ENCODE measurements around the gene RABAC1. TPM values are rescaled to one million over a fixed set of nuclear protein-coding genes. Genes with fewer than 3 reads are reported as not detected.

RABAC1 gene
- total and polyA plus RNA-seq, 2 donors from 2014 or later = 146 to 333 TPM

GRCh38 chr19:41987141-41987860, 28.2 kb upstream of the RABAC1 start:
- Histone ChIP-seq H3K36me3 (ENCODE audit: control insufficient read depth in 2 of 3, insufficient read depth in 3 of 3, low read length in 3 of 3) (no peaks in the 10 kb centered on the region), H3K9me3 (ENCODE audit: control insufficient read depth in 2 of 3, insufficient read depth in 1 of 3, low read length in 3 of 3) (no peaks in the 10 kb centered on the region), H3K4me1 (ENCODE audit: control insufficient read depth in 2 of 3, insufficient read depth in 2 of 3, low read depth in 1 of 3, low read length in 3 of 3) (no peaks in the 10 kb centered on the region), H3K9ac (ENCODE audit: low read length in 3 of 3) (no peak overlapping the region), H3K27ac (ENCODE audit: low read depth in 2 of 2, low read length in 2 of 2) (no peak overlapping the region), H3K4me3 (ENCODE audit: low read length in 3 of 3) (no peak overlapping the region), H3K27me3 (ENCODE audit: control insufficient read depth, insufficient read depth, low read length) (no peaks in the 10 kb centered on the region)
- no peak for DNase-seq
- intact Hi-C loops (cut with DNase I) = no loop called here
- TF ChIP-seq CTCF (IDR thresholded peaks at IDR 0.05; ENCODE audit: borderline replicate concordance, extremely low read depth, insufficient read depth) = no peak
- no peak for FAIRE-seq

GRCh38 chr19:41984961-41985360, 25.8 kb upstream of the RABAC1 start:
- no peaks in the 10 kb centered on the region for H3K36me3 ChIP-seq (ENCODE audit: control insufficient read depth in 2 of 3, insufficient read depth in 3 of 3, low read length in 3 of 3)
- intact Hi-C loops (cut with DNase I) = no loop called here
- FAIRE-seq = no peak
- DNase-seq = no peak
- H3K27me3 ChIP-seq (ENCODE audit: control insufficient read depth, insufficient read depth, low read length) = no peaks in the 10 kb centered on the region
- no peak for TF ChIP-seq CTCF (IDR thresholded peaks at IDR 0.05; ENCODE audit: borderline replicate concordance, extremely low read depth, insufficient read depth)
- H3K4me1 ChIP-seq (ENCODE audit: control insufficient read depth in 2 of 3, insufficient read depth in 2 of 3, low read depth in 1 of 3, low read length in 3 of 3) = no peaks in the 10 kb centered on the region
- no peak overlapping the region for H3K4me3 ChIP-seq (ENCODE audit: low read length in 3 of 3)
- H3K9ac ChIP-seq (ENCODE audit: low read length in 3 of 3) = no peak overlapping the region
- no peaks in the 10 kb centered on the region for H3K9me3 ChIP-seq (ENCODE audit: control insufficient read depth in 2 of 3, insufficient read depth in 1 of 3, low read length in 3 of 3)
- H3K27ac ChIP-seq (ENCODE audit: low read depth in 2 of 2, low read length in 2 of 2) = no peak overlapping the region

- Histone ChIP-seq H3K27ac (ENCODE audit: low read depth in 2 of 2, low read length in 2 of 2) (no peak overlapping the region), H3K4me1 (ENCODE audit: control insufficient read depth in 2 of 3, insufficient read depth in 2 of 3, low read depth in 1 of 3, low read length in 3 of 3) (no peaks in the 10 kb centered on the region), H3K9ac (ENCODE audit: low read length in 3 of 3) (no peak overlapping the region), H3K27me3 (ENCODE audit: control insufficient read depth, insufficient read depth, low read length) (no peaks in the 10 kb centered on the region), H3K9me3 (ENCODE audit: control insufficient read depth in 2 of 3, insufficient read depth in 1 of 3, low read length in 3 of 3) (no peaks in the 10 kb centered on the region), H3K4me3 (ENCODE audit: low read length in 3 of 3) (no peak overlapping the region), H3K36me3 (ENCODE audit: control insufficient read depth in 2 of 3, insufficient read depth in 3 of 3, low read length in 3 of 3) (no peaks in the 10 kb centered on the region)
- DNase-seq = no peak
- intact Hi-C loops (cut with DNase I) = no loop called here
- no peak for FAIRE-seq
- no peak for TF ChIP-seq CTCF (IDR thresholded peaks at IDR 0.05; ENCODE audit: borderline replicate concordance, extremely low read depth, insufficient read depth)
Observed at GRCh38 chr19:41981724-41982123, 22.6 kb upstream of the RABAC1 start.

GRCh38 chr19:41978470-41978869, 19.3 kb upstream of the RABAC1 start:
- no peak overlapping the region for H3K27ac ChIP-seq (ENCODE audit: low read depth in 2 of 2, low read length in 2 of 2)
- no peak overlapping the region for H3K4me3 ChIP-seq (ENCODE audit: low read length in 3 of 3)
- H3K27me3 ChIP-seq (ENCODE audit: control insufficient read depth, insufficient read depth, low read length) = no peaks in the 10 kb centered on the region
- H3K36me3 ChIP-seq (ENCODE audit: control insufficient read depth in 2 of 3, insufficient read depth in 3 of 3, low read length in 3 of 3) = no peaks in the 10 kb centered on the region
- H3K9me3 ChIP-seq (ENCODE audit: control insufficient read depth in 2 of 3, insufficient read depth in 1 of 3, low read length in 3 of 3) = no peaks in the 10 kb centered on the region
- DNase-seq (no peak), FAIRE-seq (no peak)
- TF ChIP-seq CTCF (IDR thresholded peaks at IDR 0.05; ENCODE audit: borderline replicate concordance, extremely low read depth, insufficient read depth) = no peak
- intact Hi-C loops (cut with DNase I) = no loop called here
- no peaks in the 10 kb centered on the region for H3K4me1 ChIP-seq (ENCODE audit: control insufficient read depth in 2 of 3, insufficient read depth in 2 of 3, low read depth in 1 of 3, low read length in 3 of 3)
- no peak overlapping the region for H3K9ac ChIP-seq (ENCODE audit: low read length in 3 of 3)

All from kidney (tissue), 14 donors.